Brain microvascular endothelial cell (primary cell): ENCODE measurements around the gene TULP1.

Experiments used
- DNase-seq: peaks from one replicate; pipeline ENCODE4 v3.0.0-alpha.2; 2020
- H3K27ac ChIP-seq: fragments of 250-450 bp; sonication (Bioruptor Pico); 2 replicates; pipeline ENCODE4 v1.5.1; 2020; ENCODE audit warnings: mild to moderate bottlenecking, moderate library complexity
- H3K27me3 ChIP-seq: fragments of 250-450 bp; sonication (Bioruptor Pico); replicated peaks from 2 replicates; pipeline ENCODE4 v1.5.1; 2020; ENCODE audit warnings: mild to moderate bottlenecking
- H3K36me3 ChIP-seq: fragments of 250-450 bp; sonication (Bioruptor Pico); replicated peaks from 2 replicates; pipeline ENCODE4 v1.5.1; 2020; ENCODE audit warnings: mild to moderate bottlenecking
- H3K4me3 ChIP-seq: 2 replicates; pipeline ENCODE4 v1.5.1; 2011; ENCODE audit warnings: low read depth, mild to moderate bottlenecking, control low read depth, low read length, moderate library complexity
- CTCF ChIP-seq: IDR thresholded peaks from 2 replicates; pipeline ENCODE4 v1.5.1; 2011; ENCODE audit warnings: low read depth, mild to moderate bottlenecking, moderate library complexity, low read length, control low read depth, inconsistent platforms; ENCODE audit errors: missing control alignments
- in situ Hi-C: cut with HindIII; loops from 2 replicates; pipeline ENCODE4 v1.10.0; 2017; ENCODE audit warnings: low sequenced_read_pairs, low pct_ligation_motif_present

TULP1 gene

GRCh38 chr6:35510916-35511561 is 1.7 kb downstream of the TULP1 start:
- no peak for TF ChIP-seq CTCF
- in situ Hi-C loops: no loop called here
- H3K4me3 ChIP-seq: no peak overlapping the region

DNA sequence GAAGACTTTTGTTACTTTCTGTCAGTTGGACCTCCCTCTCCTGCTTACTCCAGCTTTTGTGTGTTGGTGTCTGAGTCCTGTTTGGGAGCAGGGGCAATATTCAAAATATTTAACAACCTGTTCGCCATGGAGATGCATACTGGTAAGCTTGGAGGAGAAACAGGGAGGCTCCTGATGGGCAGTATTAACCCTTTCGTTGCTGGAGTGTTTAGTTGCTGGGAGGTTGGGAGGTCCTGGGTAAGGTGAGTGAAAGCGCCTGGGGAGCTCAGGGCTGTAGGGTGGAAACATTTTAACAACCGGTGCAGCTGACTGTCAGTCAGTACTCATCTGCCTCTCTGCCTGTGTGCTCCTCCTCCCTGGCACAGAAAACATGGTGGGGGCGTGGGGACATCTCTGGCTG is 4.2 kb downstream of the TULP1 start:
- Histone ChIP-seq H3K4me3 (no peak overlapping the region), H3K27me3 (peaks cover 9% of the 10 kb centered on the region), H3K27ac (no peak overlapping the region), H3K36me3 (no peaks in the 10 kb centered on the region)
- DNase-seq: no peak
- TF ChIP-seq CTCF: no peak
- in situ Hi-C loops: no loop called here

More at GRCh38 chr6:35510916-35511561, 1.7 kb downstream of the TULP1 start:
- Histone ChIP-seq H3K27ac (no peak overlapping the region), H3K27me3 (peaks cover 9% of the 10 kb centered on the region), H3K36me3 (no peaks in the 10 kb centered on the region)
- DNase-seq: no peak

GRCh38 chr6:35508027-35508426 is 4.7 kb downstream of the TULP1 start:
- Histone ChIP-seq H3K27ac (no peak overlapping the region), H3K4me3 (no peak overlapping the region), H3K27me3 (peaks cover 9% of the 10 kb centered on the region), H3K36me3 (no peaks in the 10 kb centered on the region)
- in situ Hi-C loops: no loop called here
- TF ChIP-seq CTCF: no peak
- no peak for DNase-seq

GRCh38 chr6:35507221-35507620 is 5.5 kb downstream of the TULP1 start:
- Histone ChIP-seq H3K27ac (no peak overlapping the region), H3K4me3 (no peak overlapping the region), H3K27me3 (peaks cover 9% of the 10 kb centered on the region), H3K36me3 (no peaks in the 10 kb centered on the region)
- TF ChIP-seq CTCF: no peak
- no peak for DNase-seq
- in situ Hi-C loops: no loop called here

DNA sequence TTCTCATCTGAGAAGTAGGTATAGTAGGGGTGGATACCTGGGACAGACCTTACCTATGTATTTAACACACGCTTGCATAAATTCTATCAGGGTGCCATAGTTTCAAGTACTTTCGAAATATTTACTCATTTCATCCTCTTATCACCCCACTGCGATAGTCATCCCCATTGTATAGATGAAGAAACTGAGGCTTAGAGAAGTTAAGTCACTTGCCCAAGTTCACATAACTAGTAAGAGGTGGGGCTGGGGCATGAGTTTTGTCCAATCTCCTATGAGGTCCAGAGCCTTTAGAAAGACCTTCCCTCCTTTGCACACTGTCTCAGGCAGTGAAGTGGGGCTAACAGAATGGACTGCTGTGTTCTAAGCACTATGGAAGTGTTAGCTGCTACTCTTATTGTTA is 6.2 kb downstream of the TULP1 start:
- in situ Hi-C loops: no loop called here

More for the DNA sequence above, 6.2 kb downstream of the TULP1 start:
- TF ChIP-seq CTCF: no peak
- peaks cover 8% of the 10 kb centered on the region for H3K27me3 ChIP-seq
- no peak for DNase-seq
- H3K4me3 ChIP-seq: no peak overlapping the region
- no peak overlapping the region for H3K27ac ChIP-seq
- no peaks in the 10 kb centered on the region for H3K36me3 ChIP-seq
